Left lobe of liver (tissue), 2 donors: ENCODE results near the gene BRSK2. TPM values are rescaled to one million over a fixed set of nuclear protein-coding genes. Genes with fewer than 3 reads are reported as not detected.

Source experiments
- ATAC-seq: fragments of 200-7000 bp; cut with Tn5 transposase; one replicate; pipeline ENCODE4 v1.9.1; 2020; ENCODE audit warnings: mild to moderate bottlenecking, moderate library complexity
- DNase-seq: peaks from one replicate; pipeline ENCODE4 v3.0.0-alpha.2; 2020; ENCODE audit warnings: low spot score
- total RNA-seq: library from RNA; stranded (reverse); gene quantifications from one replicate; pipeline ENCODE4 v1.2.1, GENCODE V29; 2021
- donor health status: DM: no; HTN: no; CAD: no; lungs with moderate emphysema.
- donor health status: DM: no; HTN: yes; CAD: no.

Gene BRSK2
- total RNA-seq, 1 donor from 2014 or later: 0.18 TPM

GRCh38 chr11:1447845-1448825 lies 58.4 kb downstream of the BRSK2 start:
- ATAC-seq: peak; percentile 20
- DNase-seq: no peak

GRCh38 chr11:1448882-1449281 lies 59.1 kb downstream of the BRSK2 start:
- ATAC-seq: no peak

GRCh38 chr11:1449490-1450243 lies 59.9 kb downstream of the BRSK2 start:
- ATAC-seq (no peak), DNase-seq (no peak)

More at GRCh38 chr11:1448882-1449281, 59.1 kb downstream of the BRSK2 start:
- DNase-seq: no peak

GRCh38 chr11:1450344-1450875 lies 60.7 kb downstream of the BRSK2 start:
- no peak for DNase-seq
- no peak for ATAC-seq

GRCh38 chr11:1450949-1451710 lies 61.4 kb downstream of the BRSK2 start:
- DNase-seq: no peak
- ATAC-seq: no peak

GRCh38 chr11:1451781-1452470 lies 62.2 kb downstream of the BRSK2 start:
- DNase-seq: no peak
- ATAC-seq: no peak

- no peak for DNase-seq
Measured at GRCh38 chr11:1452744-1453143, 63.0 kb downstream of the BRSK2 start.

GRCh38 chr11:1453611-1454034 lies 63.9 kb downstream of the BRSK2 start:
- no peak for DNase-seq
- peak; percentile 55 for ATAC-seq

More at GRCh38 chr11:1452744-1453143, 63.0 kb downstream of the BRSK2 start:
- no peak for ATAC-seq

- no peak for DNase-seq
- ATAC-seq: no peak
Measured at GRCh38 chr11:1454576-1454975, 64.8 kb downstream of the BRSK2 start.

GRCh38 chr11:1455032-1455762 lies 65.5 kb downstream of the BRSK2 start:
- ATAC-seq (no peak), DNase-seq (no peak)

GRCh38 chr11:1455763-1456060 lies 66.0 kb downstream of the BRSK2 start:
- no peak for ATAC-seq
- DNase-seq: no peak

- no peak for ATAC-seq
- no peak for DNase-seq
Measured at GRCh38 chr11:1456176-1456575, 66.4 kb downstream of the BRSK2 start.

GRCh38 chr11:1456596-1457325 lies 67.0 kb downstream of the BRSK2 start:
- no peak for ATAC-seq
- no peak for DNase-seq

- no peak for ATAC-seq
- no peak for DNase-seq
Measured at GRCh38 chr11:1457326-1457680, 67.6 kb downstream of the BRSK2 start.

GRCh38 chr11:1457856-1458255 lies 68.1 kb downstream of the BRSK2 start:
- ATAC-seq (no peak), DNase-seq (no peak)

GRCh38 chr11:1458340-1459218 lies 68.8 kb downstream of the BRSK2 start:
- DNase-seq (no peak), ATAC-seq (peak; percentile 36)

- ATAC-seq (no peak), DNase-seq (no peak)
Measured at GRCh38 chr11:1459219-1459575, 69.5 kb downstream of the BRSK2 start.

GRCh38 chr11:1459764-1460395 lies 70.1 kb downstream of the BRSK2 start:
- no peak for DNase-seq

More at GRCh38 chr11:1459764-1460395, 70.1 kb downstream of the BRSK2 start:
- ATAC-seq: no peak
